Neuronal stem cell (in vitro differentiated cells): ENCODE measurements around the gene GLOD4.
A peak's percentile ranks its signal among the peaks of the same experiment; 100 is the strongest.
"Not testable (repeated sequence)": the region's sequence is repeated elsewhere in the genome, so short reads cannot be mapped to it uniquely, and the experiment has no call there.

Source experiments
- DNase-seq: peaks from one replicate; pipeline ENCODE4 v3.0.0-alpha.2; 2013; ENCODE audit warnings: low spot score
- H2AFZ ChIP-seq: one replicate; pipeline ENCODE4 v1.6.1; 2013; ENCODE audit warnings: mild to moderate bottlenecking, low read length, inconsistent platforms
- H2AK5ac ChIP-seq: 2 replicates; pipeline ENCODE4 v1.6.1; 2013; ENCODE audit warnings: low read depth, mild to moderate bottlenecking, inconsistent platforms, low read length, moderate library complexity, mixed read lengths
- H2BK120ac ChIP-seq: 2 replicates; pipeline ENCODE4 v1.6.1; 2013; ENCODE audit warnings: low read depth, mild to moderate bottlenecking, inconsistent platforms, low read length, moderate library complexity, mixed read lengths
- H2BK12ac ChIP-seq: one replicate; pipeline ENCODE4 v1.6.1; 2013; ENCODE audit warnings: low read length, inconsistent platforms
- H2BK15ac ChIP-seq: 2 replicates; pipeline ENCODE4 v1.6.1; 2013; ENCODE audit warnings: mild to moderate bottlenecking, low read length, inconsistent platforms, mixed read lengths
- H2BK5ac ChIP-seq: one replicate; pipeline ENCODE4 v1.6.1; 2013; ENCODE audit warnings: inconsistent platforms, mild to moderate bottlenecking, low read length, moderate library complexity
- H3K14ac ChIP-seq: one replicate; pipeline ENCODE4 v1.6.1; 2013; ENCODE audit warnings: low read length, inconsistent platforms
- H3K18ac ChIP-seq: 2 replicates; pipeline ENCODE4 v1.6.1; 2013; ENCODE audit warnings: low read length, inconsistent platforms
- H3K23ac ChIP-seq: 2 replicates; pipeline ENCODE4 v1.6.1; 2013; ENCODE audit warnings: low read depth, mild to moderate bottlenecking, mixed read lengths, low read length, inconsistent platforms; ENCODE audit not compliant: poor library complexity
- H3K27ac ChIP-seq: replicated peaks from 3 replicates; pipeline ENCODE4 v1.5.1; 2013; ENCODE audit warnings: low read length, inconsistent platforms
- H3K27me3 ChIP-seq, 3 experiments: 2 replicates each; pipeline ENCODE4 v1.6.1; 2013; ENCODE audit warnings: low read length in 3 of 3, mild to moderate bottlenecking in 2 of 3, inconsistent platforms in 1 of 3, low read depth in 1 of 3, mixed read lengths in 1 of 3, moderate library complexity in 1 of 3; ENCODE audit not compliant: control insufficient read depth in 3 of 3, insufficient read depth in 3 of 3
- H3K36me3 ChIP-seq, 2 donors: replicated peaks in 1 of 2; 2 replicates each; pipeline ENCODE4 v1.6.1; 2013; ENCODE audit warnings: low read length in 2 of 2; ENCODE audit not compliant: control insufficient read depth in 2 of 2, insufficient read depth in 2 of 2
- H3K4ac ChIP-seq: 2 replicates; pipeline ENCODE4 v1.6.1; 2013; ENCODE audit warnings: inconsistent platforms, mild to moderate bottlenecking, low read length, moderate library complexity
- H3K4me1 ChIP-seq, 2 donors: 1 replicate in 1 of 2; 2 replicates in 1 of 2; pipeline ENCODE4 v1.6.1; 2013; ENCODE audit warnings: low read length in 2 of 2, low read depth in 1 of 2; ENCODE audit not compliant: control insufficient read depth in 2 of 2, insufficient read depth in 1 of 2
- H3K4me2 ChIP-seq: one replicate; pipeline ENCODE4 v1.6.1; 2013; ENCODE audit warnings: mild to moderate bottlenecking, low read length, inconsistent platforms; ENCODE audit not compliant: insufficient read depth, poor library complexity, severe bottlenecking
- H3K4me3 ChIP-seq, 2 donors: 2 replicates each; pipeline ENCODE4 v1.5.1; 2013; ENCODE audit warnings: low read length in 2 of 2, mild to moderate bottlenecking in 2 of 2, inconsistent platforms in 1 of 2, moderate library complexity in 1 of 2
- H3K79me1 ChIP-seq: one replicate; pipeline ENCODE4 v1.6.1; 2013; ENCODE audit warnings: low read depth, mild to moderate bottlenecking, inconsistent platforms, low read length, moderate library complexity
- H3K9ac ChIP-seq: one replicate; pipeline ENCODE4 v1.6.1; 2013; ENCODE audit warnings: mild to moderate bottlenecking, low read depth, low read length, inconsistent platforms; ENCODE audit not compliant: poor library complexity
- H3K9me3 ChIP-seq, 2 donors: replicated peaks in 1 of 2; 2 replicates each; pipeline versions ENCODE3 to v1.6.1; 2013; ENCODE audit warnings: low read length in 2 of 2, mild to moderate bottlenecking in 2 of 2, inconsistent platforms in 1 of 2, low read depth in 1 of 2, mixed read lengths in 1 of 2, moderate library complexity in 1 of 2; ENCODE audit not compliant: control insufficient read depth in 2 of 2, insufficient read depth in 1 of 2
- H4K8ac ChIP-seq: one replicate; pipeline ENCODE4 v1.6.1; 2013; ENCODE audit warnings: low read depth, mild to moderate bottlenecking, inconsistent platforms, low read length, moderate library complexity
- H4K91ac ChIP-seq: one replicate; pipeline ENCODE4 v1.6.1; 2013; ENCODE audit warnings: low read length, low read depth, mild to moderate bottlenecking, inconsistent platforms; ENCODE audit not compliant: poor library complexity
- WGBS, 2 donors: extraction: QIAGEN DNeasy Blood & Tissue Kit; methylation state at CpG; one replicate each; pipeline ENCODE4 v1.1.7; 2013; ENCODE audit warnings: missing lambda C conversion rate in 2 of 2, mixed read lengths in 1 of 2; ENCODE audit not compliant: insufficient read length in 2 of 2, insufficient replicate concordance in 1 of 2; ENCODE audit errors: extremely low coverage in 2 of 2; 5-methylcytosine and 5-hydroxymethylcytosine counted together

The GLOD4 gene

DNA sequence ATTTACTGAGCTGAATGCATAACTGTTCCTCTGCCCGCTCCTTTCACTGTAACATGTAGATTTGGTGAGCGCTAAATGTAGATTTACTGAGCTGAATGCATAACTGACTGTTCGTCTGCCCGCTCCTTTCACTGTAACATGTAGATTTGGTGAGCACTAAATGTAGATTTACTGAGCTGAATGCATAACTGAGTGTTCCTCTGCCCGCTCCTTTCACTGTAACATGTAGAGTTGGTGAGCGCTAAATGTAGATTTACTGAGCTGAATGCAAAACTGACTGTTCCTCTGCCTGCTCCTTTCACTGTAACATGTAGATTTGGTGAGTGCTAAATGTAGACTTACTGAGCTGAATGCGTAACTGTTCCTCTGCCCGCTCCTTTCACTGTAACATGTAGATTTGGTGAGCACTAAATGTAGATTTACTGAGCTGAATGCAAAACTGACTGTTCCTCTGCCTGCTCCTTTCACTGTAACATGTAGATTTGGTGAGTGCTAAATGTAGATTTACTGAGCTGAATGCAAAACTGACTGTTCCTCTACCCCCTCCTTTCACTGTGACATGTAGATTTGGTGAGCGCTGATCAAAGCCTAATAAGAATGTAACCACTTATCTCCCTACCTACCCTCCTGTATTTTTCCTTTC is 26.6 kb downstream of the GLOD4 start:
- H2AFZ ChIP-seq, H2BK5ac ChIP-seq, H3K79me1 ChIP-seq, H3K18ac ChIP-seq, H3K4ac ChIP-seq, H3K9me3 ChIP-seq, H3K4me1 ChIP-seq, H2BK120ac ChIP-seq, H3K4me3 ChIP-seq, H2BK15ac ChIP-seq, H3K9ac ChIP-seq, H2AK5ac ChIP-seq, DNase-seq, H2BK12ac ChIP-seq, H4K91ac ChIP-seq, H3K23ac ChIP-seq, H4K8ac ChIP-seq, H3K4me2 ChIP-seq, H3K14ac ChIP-seq, H3K27me3 ChIP-seq: not testable (repeated sequence)
- peak overlapping the region; percentile 64 for H3K27ac ChIP-seq
- WGBS, 2 donors, result no CpG with 5 or more reads among the region's 9 CpGs
- peaks cover 14 to 50% of the 10 kb centered on the region in 2 donors for H3K36me3 ChIP-seq

DNA sequence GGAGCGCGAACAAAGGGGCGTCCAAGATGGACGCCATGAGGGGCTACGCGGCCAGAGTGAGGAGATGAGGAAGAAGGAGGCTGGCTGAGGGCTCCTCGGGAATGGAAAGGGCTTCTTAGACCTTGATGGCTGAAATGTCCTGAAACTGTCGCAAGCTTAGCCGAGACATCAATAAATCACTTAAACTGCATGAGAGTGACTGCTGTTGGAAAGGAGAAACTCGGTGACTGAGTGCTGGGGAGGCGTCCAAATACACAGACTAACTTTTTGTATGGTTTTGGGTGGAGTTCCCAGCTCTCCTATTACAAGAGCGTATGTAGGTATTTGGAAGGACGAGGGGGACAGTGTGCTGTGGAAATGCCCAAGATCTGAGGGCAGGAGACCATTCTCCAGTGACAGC is 28.7 kb downstream of the GLOD4 start:
- no peak for DNase-seq
- no peak overlapping the region for H2AFZ ChIP-seq
- no peak overlapping the region for H3K4ac ChIP-seq
- no peak overlapping the region for H2BK15ac ChIP-seq
- WGBS, 2 donors, result no CpG with 5 or more reads among the region's 13 CpGs
- H3K36me3 ChIP-seq, result peaks cover 12 to 42% of the 10 kb centered on the region in 2 donors
- H4K91ac ChIP-seq, result no peak overlapping the region
- no peak overlapping the region for H4K8ac ChIP-seq
- no peak overlapping the region for H2BK120ac ChIP-seq
- no peak overlapping the region for H3K4me2 ChIP-seq
- H3K14ac ChIP-seq, result no peak overlapping the region
- H3K27me3 ChIP-seq, result no peaks in the 10 kb centered on the region
- no peak overlapping the region for H3K4me3 ChIP-seq
- no peak overlapping the region for H2BK5ac ChIP-seq
- no peak overlapping the region for H3K9ac ChIP-seq
- H3K23ac ChIP-seq, result no peak overlapping the region
- H2AK5ac ChIP-seq, result peak overlapping the region; percentile 20
- H3K27ac ChIP-seq, result no peak overlapping the region
- H3K79me1 ChIP-seq, result peaks cover 12% of the 10 kb centered on the region
- H3K9me3 ChIP-seq, result peaks cover 6 to 12% of the 10 kb centered on the region in 2 donors
- H3K18ac ChIP-seq, result no peak overlapping the region
- peaks cover 5 to 6% of the 10 kb centered on the region in 2 donors for H3K4me1 ChIP-seq
- H2BK12ac ChIP-seq, result no peak overlapping the region

DNA sequence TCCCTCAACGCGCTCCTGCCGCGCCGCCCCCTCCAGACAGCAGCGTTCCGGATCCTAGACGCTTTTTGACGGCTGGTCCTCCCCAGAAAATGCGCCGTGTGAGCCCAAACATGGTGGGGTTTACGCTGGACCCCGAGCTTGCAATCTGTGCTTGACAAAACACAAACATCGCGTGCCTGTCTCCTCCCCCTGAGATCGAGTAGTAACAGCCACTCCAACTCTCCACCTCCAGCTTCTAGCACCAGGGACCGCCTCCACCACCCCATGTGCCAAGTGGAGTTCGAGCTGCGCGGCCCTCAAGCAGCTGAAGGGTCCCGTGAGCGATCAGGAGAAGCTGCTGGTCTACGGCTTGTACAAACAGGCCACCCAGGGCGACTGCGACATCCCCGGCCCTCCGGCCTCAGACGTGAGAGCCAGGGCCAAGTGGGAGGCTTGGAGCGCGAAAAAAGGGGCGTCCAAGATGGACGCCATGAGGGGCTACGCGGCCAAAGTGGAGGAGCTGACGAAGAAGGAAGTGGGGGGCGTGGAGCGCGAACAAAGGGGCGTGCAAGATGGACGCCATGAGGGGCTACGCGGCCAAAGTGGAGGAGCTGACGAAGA is 29.4 kb downstream of the GLOD4 start:
- WGBS, 2 donors, result no CpG with 5 or more reads among the region's 43 CpGs
- peak overlapping the region; percentile 47 for H4K91ac ChIP-seq
- peak overlapping the region; percentile 95 for H2AFZ ChIP-seq

DNA sequence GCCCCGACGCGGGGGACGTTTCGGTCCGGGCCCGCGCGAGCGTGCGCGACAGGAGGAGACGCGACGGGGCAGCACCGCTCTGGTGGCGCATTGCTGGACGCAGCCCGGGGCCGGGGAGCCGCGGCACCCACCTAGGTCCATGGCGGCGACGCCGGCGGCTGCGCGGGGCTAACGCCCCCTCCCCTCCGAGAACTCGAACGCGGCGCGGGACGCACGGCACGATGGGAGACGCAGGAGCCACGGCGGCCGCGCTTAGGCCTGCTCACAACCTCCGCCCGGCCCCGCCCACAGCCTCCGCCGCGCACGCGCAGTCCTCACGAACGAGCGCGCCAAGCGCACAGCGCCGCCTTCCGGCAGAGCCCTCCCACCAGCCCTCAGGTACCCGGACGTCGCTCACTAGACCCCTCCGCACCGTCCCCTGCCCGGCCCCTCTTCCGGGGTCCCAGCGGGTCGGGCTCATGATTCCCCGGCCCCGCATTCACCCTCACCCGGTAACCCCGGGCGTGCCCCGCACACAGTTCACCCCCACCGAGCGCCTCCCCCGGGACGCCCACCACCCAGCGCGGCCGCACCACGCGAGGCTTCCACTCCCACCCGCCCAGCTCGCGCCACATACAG is 30.0 kb downstream of the GLOD4 start, which contains the start of gene GEMIN4:
TSS of gene GEMIN4 (minus strand) at position 263 of the 618 bp plus-strand sequence. CDS start at position 141, 122 bp downstream.
- peaks cover 16% of the 10 kb centered on the region for H3K79me1 ChIP-seq
- peak within 1 kb of the TSS; percentile 80 for H3K4me2 ChIP-seq
- H2BK15ac ChIP-seq, result peak within 1 kb of the TSS; percentile 65
- peak within 1 kb of the TSS; percentile 74 for H3K23ac ChIP-seq
- peak within 1 kb of the TSS; percentile 98 for H3K9ac ChIP-seq
- H2BK120ac ChIP-seq, result peak within 1 kb of the TSS; percentile 52
- H2AFZ ChIP-seq, result peak within 1 kb of the TSS; percentile 95
- peaks cover 5 to 6% of the 10 kb centered on the region in 2 donors for H3K4me1 ChIP-seq
- peak within 1 kb of the TSS; percentile 83 for H2BK5ac ChIP-seq
- no CpG with 5 or more reads among the region's 87 CpGs for WGBS, 2 donors
- H3K14ac ChIP-seq, result peak within 1 kb of the TSS; percentile 72
- peaks cover 21 to 42% of the 10 kb centered on the region in 2 donors for H3K36me3 ChIP-seq
- H2BK12ac ChIP-seq, result peak within 1 kb of the TSS; percentile 7
- peak within 1 kb of the TSS; percentile 99 for H3K18ac ChIP-seq
- peak within 1 kb of the TSS; percentile 88 for H2AK5ac ChIP-seq
- H3K27ac ChIP-seq, result no peak within 1 kb of the TSS
- peak within 1 kb of the TSS; percentile 45 for H4K8ac ChIP-seq
- peak within 1 kb of the TSS; percentile 53 for H3K4ac ChIP-seq
- H3K9me3 ChIP-seq, result peaks cover 13 to 19% of the 10 kb centered on the region in 2 donors
- H3K27me3 ChIP-seq, result no peaks in the 10 kb centered on the region
- peak within 1 kb of the TSS; percentile 47 for H4K91ac ChIP-seq
- peak; percentile 90 for DNase-seq
- H3K4me3 ChIP-seq, result peak within 1 kb of the TSS; percentile 72 to 94

More for the DNA sequence above, 29.4 kb downstream of the GLOD4 start:
- H3K4me2 ChIP-seq, result peak overlapping the region; percentile 63
- H3K27me3 ChIP-seq, result no peaks in the 10 kb centered on the region
- no peak overlapping the region for H2BK12ac ChIP-seq
- H2BK15ac ChIP-seq, result peak overlapping the region; percentile 65
- no peak overlapping the region for H4K8ac ChIP-seq
- no peak overlapping the region for H3K27ac ChIP-seq
- peak overlapping the region; percentile 69 to 72 for H3K4me3 ChIP-seq
- peak overlapping the region; percentile 99 for H3K18ac ChIP-seq
- peak overlapping the region; percentile 83 for H2BK5ac ChIP-seq
- peak overlapping the region; percentile 37 for H3K9ac ChIP-seq
- H3K4ac ChIP-seq, result peak overlapping the region; percentile 29
- peaks cover 12% of the 10 kb centered on the region for H3K79me1 ChIP-seq
- H2BK120ac ChIP-seq, result peak overlapping the region; percentile 13
- peaks cover 16 to 42% of the 10 kb centered on the region in 2 donors for H3K36me3 ChIP-seq
- no peak for DNase-seq
- H3K23ac ChIP-seq, result peak overlapping the region; percentile 74
- H3K4me1 ChIP-seq, result peaks cover 5 to 6% of the 10 kb centered on the region in 2 donors
- peak overlapping the region; percentile 72 for H3K14ac ChIP-seq
- peaks cover 10 to 18% of the 10 kb centered on the region in 2 donors for H3K9me3 ChIP-seq
- peak overlapping the region; percentile 65 for H2AK5ac ChIP-seq
